Measurements from ENCODE around the gene NABP1.

GRCh38 chr2:191646163-191646902 is 31.6 kb upstream of the NABP1 start:
- TF ChIP-seq CTCF (IDR thresholded peaks at IDR 0.05; ENCODE audit: borderline replicate concordance, extremely low read depth, low read length, poor library complexity, severe bottlenecking) = no peak
- TF ChIP-seq EZH2 (IDR thresholded peaks at IDR 0.05; ENCODE audit: borderline replicate concordance, low read depth, low read length, severe bottlenecking) = no peak
